ENCODE measurements around the gene THBS4.
"Not testable (repeated sequence)": the region's sequence is repeated elsewhere in the genome, so short reads cannot be mapped to it uniquely, and the experiment has no call there.

The THBS4 gene

DNA sequence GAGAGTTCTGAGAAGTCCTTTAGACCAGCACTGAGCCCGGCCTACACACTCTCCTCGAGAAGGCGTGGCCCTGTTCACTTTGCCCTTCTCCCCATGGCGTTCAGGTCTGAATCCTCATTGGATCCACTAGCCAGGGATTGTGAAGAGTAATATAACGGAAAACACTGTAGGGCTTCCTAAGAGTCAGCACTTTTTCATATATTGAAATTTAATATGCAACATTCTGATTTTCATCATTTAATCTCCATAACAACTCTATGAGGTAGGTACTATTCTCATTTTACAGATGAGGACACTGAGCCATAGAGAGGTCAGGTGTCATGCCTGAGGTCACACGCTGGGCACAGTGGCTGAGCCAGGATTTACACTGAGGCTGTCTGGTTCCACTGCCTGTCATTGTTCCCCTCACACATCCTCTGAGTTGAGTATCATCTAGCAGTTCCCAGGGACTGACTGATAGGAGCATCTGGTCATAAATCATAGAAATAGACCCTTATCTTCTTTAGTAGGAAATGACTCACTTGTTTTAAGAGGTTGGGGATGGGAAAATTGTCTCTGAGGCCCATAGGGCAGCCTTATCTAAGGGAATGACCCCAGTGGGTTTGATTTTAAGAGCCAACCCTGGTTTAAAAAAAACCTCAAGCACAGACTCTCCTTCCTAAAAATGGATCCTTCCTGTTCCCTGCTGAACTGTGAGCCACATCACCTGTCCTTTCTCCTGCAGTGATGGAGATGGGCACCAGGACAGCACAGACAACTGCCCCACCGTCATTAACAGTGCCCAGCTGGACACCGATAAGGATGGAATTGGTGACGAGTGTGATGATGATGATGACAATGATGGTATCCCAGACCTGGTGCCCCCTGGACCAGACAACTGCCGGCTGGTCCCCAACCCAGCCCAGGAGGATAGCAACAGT, 41.2 kb downstream of the THBS4 start:
- DNase-seq (ENCODE audit: low read depth in 2 of 2), result no peak

DNA sequence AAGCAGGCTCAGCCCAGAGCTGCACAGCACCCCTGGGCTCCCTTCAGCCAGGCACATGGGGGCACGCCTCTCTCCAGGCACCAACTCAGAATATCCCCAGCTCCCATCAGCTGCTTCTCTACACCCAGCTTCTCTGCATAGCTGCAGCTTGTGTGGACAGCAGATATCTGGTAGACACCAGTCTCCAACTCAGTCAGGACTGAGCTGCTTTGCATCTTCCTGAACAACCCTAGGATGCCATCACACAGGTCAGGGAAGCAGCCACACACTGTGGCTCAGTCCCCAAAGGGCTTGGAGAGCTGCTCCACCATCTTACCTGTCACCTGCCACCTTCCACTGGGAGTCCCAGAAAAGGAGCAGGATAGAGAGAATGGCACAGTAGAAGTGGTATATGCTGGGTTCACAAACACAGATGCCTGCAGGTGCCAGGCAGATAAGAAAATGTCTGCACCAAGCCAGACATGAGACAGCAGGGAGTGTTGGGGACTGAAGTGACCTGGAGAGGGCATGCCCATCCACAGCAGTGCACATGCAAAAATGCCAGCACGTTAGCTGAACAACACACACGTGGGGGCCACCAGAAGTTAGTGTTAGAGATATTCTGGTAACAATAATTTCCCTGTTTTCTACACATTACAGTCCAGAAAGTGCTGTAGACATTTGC, 42.0 kb downstream of the THBS4 start:
- DNase-seq (ENCODE audit: low read depth in 2 of 2), result no peak

DNA sequence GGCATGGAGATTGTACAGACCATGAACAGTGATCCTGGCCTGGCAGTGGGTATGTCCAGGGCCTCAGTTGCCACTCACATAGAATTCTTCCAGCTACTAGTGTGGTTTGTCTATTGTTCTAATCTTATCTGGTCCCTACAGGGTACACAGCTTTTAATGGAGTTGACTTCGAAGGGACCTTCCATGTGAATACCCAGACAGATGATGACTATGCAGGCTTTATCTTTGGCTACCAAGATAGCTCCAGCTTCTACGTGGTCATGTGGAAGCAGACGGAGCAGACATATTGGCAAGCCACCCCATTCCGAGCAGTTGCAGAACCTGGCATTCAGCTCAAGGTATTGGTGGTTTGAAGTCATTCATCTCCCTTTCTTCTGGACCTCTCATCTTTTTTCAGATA, 43.8 kb downstream of the THBS4 start:
- DNase-seq (ENCODE audit: low read depth in 2 of 2), result no peak

DNA sequence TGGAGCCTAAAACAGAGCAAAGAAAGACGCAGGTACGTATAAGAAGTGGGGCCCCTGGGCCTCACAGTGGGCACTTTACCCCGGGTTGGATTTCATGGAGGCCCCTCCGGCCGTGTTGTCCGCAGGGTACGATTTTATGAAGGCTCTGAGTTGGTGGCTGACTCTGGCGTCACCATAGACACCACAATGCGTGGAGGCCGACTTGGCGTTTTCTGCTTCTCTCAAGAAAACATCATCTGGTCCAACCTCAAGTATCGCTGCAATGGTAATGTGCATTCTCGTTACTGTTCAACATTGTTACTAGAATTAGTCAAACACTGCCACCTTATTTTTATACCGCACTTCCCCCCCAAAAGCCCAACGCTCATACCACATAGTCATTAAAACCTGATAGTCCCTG, 47.1 kb downstream of the THBS4 start:
- no peak for DNase-seq (ENCODE audit: low read depth in 2 of 2)

DNA sequence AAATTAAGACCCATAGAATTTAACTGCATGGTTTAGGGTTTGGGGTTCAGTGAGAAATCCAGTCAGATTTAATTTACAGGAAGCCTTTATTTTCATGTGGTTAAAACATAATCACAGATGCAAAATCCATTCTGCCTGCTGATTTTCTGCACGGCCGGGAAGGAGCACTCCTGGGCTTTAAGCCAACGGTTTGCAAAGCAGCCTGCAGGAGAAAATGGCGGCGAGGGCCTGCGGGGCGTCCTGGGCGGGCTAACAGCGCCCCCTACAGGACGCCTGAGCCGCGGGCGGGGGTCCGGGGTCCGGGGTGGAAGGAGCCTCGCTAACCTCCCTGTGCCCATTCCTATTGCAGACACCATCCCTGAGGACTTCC, 47.6 kb downstream of the THBS4 start:
- DNase-seq (ENCODE audit: low read depth in 2 of 2), result peak; percentile 68 to 71

DNA sequence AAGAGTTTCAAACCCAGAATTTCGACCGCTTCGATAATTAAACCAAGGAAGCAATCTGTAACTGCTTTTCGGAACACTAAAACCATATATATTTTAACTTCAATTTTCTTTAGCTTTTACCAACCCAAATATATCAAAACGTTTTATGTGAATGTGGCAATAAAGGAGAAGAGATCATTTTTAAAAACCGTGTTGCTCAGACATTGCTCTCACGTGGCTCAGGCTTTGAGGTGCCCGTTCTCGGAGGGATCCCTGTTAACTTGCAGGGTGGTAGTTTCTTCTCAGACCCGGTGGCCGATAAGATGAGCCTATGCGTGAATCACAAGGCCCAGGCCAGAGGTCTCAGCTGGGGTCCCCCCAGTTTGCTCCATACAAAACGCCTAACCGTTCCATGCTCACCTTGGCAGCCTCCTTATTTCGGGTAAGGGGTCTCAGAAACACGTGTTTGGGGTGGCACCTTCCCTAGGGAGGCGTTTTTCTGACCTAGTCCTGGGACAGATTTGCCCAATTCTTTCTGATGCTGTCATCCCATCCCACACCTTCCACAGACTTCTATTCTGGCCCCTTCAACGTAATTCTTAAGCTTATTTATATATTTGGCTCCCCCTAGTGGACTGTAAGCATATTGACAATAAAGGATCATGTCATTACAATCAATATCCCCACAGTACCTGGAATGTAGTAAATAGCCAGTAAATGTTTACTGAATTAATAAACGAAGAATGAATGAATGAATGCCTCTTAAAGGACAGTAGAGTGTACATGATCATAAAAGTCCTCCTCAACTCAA, 48.1 kb downstream of the THBS4 start:
- DNase-seq (ENCODE audit: low read depth in 2 of 2), result peak; percentile 49 to 50

DNA sequence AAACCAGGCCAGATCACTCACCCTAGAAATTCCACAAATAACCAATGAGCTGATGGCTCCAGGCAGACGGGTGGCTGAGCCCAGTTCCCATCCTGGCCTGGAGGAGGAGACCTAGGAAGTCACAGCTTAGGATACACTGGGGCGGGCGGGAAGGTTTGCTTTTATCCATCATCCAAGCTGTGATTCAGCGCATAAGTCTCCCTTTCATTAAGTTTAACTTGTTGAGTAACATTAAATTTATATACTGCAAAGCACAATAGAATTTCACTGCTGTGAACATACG, 55.7 kb downstream of the THBS4 start:
- no peak for DNase-seq (ENCODE audit: low read depth in 2 of 2)

DNA sequence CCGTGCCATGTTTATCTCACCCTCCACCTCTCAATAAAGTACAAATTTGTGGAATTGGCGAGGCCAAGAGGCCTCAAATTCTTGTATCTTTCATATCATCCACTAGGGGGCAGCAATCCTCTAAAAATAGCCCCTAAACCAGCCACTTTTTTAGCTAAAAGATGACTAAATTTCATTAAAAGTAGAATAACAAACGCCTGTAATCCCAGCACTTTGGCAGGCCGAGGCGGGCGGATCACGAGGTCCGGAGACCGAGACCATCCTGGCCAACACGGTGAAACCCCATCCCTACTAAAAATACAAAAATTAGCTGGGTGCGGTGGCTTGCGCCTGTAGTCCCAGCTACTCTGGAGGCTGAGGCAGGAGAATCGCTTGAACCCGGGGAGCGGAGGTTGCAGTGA, 56.6 kb downstream of the THBS4 start:
- DNase-seq (ENCODE audit: low read depth in 2 of 2), result peak; percentile 29 to 30

DNA sequence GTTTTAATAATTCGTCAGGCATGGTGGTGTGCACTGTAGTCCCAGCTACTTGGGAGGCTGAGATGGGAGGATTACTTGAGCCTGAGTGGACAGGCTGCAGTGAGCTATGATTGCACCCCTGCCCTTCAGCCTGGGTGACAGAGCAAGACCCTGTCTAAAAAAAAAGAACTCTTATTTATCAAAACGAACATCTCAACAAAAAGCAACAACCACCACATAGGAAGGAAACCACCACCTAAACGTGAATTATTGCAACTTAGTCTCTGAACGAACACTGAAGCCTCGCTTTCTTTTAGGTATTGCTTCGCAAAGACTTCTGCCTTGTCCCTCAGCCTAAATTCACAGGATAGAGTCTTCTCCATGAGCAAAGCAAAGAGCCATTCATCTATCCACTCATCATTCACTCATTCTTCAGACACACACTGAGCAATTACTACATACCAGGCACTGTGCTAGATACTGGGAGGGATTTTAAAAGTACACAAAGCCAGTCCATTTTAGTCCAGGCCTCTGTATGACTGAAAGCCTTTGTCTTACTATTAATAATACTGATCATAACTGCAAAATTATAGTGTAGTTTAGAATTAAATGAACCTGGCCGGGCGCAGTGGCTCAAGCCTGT, 57.4 kb downstream of the THBS4 start:
- DNase-seq (ENCODE audit: low read depth in 2 of 2), result no peak

DNA sequence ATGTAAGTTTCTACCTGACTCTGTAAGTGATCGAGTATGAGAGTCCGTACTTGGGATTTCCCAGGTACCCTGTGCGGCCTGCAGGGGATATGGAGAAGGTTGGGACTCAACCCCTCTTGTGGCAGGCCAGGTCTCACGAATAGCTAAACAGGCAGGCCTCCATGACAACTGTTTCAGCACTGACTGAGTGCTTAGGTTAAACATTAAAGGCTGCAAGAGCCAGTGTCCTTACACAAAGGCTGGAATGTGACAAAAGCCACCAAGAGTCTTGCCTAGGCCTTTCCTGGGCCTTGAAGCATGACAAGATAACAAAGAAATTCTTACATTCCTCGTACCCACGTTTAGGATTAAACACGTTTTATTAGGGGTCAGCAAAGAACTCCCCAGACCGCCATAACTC, 58.6 kb downstream of the THBS4 start:
- DNase-seq (ENCODE audit: low read depth in 2 of 2), result no peak

DNA sequence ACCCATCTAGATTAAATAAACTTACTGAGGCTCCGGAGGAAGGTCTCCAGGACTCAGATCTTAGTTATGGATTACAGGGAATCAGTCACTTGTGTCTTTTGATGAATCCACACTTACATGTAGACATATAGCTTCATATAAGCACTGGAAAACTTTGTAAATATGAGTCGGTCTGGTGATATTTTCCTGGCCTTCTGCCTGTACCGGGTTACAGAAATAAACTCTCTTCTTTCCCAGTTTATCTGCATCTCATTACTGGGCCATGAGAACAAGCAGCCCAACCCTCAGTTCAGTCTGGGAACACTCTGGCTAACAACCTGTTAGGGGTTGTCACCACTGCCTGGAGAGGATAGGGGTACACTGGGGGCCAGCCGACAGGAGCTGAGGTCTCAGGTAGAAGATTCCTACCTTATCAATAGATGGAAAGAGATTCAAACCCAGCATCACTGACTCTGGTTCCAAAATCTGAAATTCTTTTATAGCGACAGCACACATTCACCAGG, 59.1 kb downstream of the THBS4 start:
- DNase-seq (ENCODE audit: low read depth in 2 of 2), result no peak

DNA sequence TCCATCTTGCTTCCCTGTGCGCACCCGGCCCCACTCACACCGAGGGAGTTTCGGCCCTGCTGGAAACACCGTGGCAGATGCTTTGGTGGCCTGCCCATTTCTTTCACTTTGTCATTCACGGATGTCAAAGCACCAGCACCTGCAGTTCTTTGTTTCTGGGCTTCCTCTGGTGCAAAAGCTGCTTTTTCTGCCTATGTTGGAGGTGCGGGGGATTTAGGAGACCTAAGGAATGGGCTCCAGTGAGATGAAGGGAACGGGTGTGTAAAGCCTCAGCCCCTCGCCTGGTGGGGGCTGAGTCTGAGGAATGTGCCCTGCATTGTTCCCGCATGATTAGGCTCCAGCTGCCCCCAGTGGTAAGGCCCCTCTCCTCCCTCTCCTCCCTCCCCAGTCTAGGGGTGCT, 62.3 kb downstream of the THBS4 start:
- no peak for DNase-seq (ENCODE audit: low read depth in 2 of 2)

DNA sequence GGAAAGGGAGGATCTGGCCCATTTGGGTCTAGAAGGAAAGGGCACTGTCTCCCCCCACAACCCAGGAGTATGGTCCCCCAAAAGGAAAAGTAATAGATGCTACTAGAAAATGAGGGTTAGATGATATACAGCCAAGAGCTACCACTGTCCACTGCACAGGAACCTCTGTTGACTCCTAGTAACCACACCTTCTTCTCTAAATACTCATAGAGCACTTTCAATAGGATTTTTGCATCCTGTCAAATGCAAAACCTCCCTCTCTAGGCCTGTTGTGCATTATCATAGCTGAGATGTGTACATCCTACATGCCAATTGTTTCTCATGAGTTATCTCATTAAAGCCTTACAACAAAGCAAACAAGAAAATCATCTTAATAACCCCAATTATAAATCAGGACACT, 66.8 kb downstream of the THBS4 start:
- DNase-seq (ENCODE audit: low read depth in 2 of 2), result no peak

DNA sequence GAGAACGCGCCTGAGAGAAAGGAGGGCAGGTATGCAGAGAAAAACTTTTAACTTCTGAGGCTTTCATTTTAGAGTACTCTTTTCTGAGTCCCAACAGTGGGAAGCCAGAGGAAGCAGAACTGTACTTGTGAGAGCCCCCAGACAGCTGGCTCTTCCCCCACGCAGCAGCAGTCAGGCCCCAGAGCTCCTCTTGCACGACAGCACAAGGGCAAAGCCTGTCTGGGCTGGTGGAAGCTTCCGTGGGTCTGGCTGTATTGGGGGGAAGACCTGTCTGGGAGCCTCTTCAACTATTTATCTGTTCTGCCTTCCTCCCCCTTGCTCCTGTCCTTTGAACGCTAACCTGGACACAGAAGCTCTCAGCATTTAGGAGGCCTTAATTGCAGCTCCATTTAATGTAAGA, 68.2 kb downstream of the THBS4 start:
- DNase-seq (ENCODE audit: low read depth in 2 of 2), result no peak

DNA sequence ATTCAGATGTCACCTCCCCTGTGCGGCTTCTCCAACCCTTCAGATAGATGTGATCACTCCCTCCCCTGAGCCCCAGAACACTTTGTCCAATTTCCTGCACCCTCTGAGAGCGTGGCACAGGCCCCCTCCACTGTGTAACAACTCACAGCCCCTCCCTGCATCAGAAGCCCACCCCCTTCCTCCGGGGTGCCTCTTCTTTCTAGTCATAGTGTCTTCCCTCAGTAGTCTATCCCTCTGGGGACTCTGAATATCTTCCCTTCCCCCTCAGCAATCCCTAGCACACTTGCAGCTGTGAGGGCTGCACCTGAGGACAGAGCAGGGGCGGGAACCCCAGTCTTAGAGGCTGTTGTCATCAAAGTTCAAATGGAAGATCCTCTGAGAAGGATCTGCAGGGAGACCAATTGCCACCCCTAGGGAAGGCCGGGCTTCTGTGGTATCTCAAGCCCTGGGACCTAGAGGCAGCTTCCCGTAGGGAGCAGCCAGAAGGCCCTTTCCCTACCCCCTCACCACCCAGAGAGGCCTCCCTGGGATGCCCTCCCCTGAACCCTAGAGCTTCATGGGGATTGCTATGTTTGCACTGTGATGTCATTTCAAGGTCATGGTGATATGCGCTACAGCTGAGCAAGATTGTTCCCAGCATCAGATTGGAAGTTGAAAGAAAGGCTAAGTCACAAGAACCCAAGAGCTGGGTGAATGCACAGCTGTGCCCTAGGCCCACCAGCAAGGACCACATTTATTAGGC, 70.7 kb downstream of the THBS4 start:
- no peak for DNase-seq (ENCODE audit: low read depth in 2 of 2)

DNA sequence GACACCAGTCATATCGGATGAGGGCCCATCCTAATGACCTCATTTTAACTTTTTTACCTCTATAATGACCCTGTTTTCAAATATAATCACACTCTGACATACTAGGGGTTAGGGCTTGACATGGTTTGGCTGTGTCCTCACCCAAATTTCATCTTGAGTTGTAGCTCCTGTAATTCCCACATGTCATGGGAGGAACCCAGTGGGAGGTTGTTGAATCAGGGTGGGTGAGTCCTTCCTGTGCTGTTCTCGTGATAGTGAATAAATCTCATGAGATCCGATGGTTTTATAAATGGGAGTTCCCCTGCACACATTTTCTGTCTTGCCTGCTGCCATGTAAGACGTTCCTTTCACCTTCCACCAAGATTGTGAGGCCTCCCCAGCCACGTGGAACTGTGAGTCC, 71.8 kb downstream of the THBS4 start:
- no peak for DNase-seq (ENCODE audit: low read depth in 2 of 2)

DNA sequence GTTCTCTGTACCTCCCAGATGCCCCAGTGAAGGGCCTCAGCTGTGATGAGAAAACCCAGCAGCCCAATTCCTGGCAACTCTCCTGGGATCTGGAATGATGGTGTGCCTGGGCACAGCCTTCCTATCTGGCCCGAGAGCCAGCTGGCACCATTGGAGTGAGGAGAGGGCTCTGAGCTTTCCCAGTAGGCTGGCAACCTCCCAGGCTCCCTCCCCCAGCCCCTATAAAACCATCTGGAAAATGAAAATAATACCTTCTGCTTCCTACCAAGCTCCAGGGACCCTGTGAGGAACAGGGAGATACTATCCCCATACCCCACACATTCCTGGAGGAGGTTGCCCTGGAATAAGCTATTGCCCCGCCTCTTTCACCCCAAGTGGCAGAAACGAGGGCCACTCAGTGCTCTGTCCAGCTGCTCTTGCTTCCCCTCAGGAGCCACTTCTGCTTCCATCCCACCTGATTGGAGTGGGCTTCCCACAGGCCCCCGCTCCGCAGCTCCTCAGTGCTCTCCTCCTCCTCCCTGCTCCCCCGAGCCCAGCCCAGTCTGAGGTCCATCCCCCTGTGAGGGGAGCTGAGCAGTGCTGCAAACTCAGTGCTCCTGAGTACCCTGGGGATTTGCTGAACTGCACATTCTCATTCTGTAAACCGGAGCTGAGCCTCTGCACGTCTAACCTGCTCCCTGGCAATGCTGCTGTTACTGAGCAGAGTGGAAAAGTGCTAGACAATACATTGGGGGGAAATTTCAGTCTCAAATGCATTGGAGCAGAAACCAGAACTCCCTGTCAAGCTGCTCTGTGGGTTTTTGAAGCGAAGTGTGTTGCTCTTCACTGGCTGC, 74.7 kb downstream of the THBS4 start:
- no peak for DNase-seq (ENCODE audit: low read depth in 2 of 2)

DNA sequence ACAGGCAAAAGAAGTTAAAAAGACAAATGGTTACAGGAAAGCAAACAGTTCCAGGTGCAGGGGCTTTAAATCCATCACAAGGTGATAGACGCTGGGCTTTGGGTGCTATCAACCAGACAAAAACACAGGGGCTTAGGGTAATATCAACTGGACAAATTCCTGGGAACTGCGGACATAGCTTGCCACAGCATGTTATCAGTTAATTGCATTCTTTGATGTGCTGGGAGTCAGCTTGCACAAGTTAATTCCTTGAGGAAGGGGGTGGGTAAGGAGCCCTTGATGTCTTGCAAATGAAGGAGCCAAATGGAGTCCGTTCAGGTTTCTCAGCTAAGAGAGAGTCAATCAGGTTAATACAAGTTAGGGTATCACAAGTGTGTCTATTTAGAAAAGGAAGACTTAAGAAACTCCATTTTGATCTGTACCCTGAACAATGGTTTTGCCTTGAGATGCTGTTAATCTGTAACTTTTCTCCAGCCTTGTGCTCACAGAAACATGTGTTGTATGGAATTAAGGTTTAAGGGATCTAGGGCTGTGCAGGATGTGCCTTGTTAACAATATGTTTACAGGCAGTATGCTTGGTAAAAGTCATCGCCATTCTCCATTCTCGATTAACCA, 76.3 kb downstream of the THBS4 start:
- not testable (repeated sequence) for DNase-seq (ENCODE audit: low read depth in 2 of 2)

DNA sequence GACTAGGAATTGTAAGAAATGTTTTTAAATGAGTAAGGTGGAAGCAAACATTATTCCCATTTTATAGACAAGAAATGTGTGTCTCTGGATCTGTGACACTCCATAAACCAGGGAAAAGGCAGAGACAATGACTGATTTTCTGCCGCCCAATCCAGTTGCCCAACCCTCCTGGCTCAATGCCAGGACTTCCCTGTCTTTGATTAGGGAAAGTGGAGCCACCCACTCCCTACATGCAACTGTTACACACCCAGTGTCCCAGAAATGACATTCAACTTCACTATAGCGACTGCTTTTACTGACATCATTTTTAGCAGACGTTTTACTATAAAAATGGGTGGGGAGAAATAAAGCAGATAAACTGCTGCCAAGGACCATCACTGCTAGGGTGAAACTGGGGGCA, 79.7 kb downstream of the THBS4 start:
- DNase-seq (ENCODE audit: low read depth in 2 of 2), result no peak

DNA sequence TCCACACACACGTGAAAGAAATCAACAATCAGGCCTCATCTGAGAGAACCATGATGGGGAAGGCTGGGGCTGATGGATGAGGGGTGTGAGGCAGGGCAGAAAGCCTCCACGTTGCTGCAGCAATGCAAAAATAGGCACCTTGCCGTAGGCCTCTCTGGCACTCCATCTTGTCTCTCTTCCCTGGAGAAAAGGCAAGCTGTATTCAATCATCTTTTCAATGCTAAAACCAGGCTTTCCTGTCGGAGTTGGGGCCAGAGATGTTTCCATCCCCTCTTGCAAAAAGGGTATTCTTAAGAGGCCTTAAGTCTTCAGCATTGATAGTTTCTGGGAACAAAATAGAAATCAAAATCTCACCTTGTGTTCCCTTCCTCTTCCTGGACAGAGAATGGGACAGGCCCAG, 80.9 kb downstream of the THBS4 start:
- DNase-seq (ENCODE audit: low read depth in 2 of 2), result no peak

Data from fibroblast of skin of left quadriceps (primary cell).